Left kidney (tissue), 2 donors: Measurements from ENCODE around the gene COL9A3. TPM values are rescaled to one million over a fixed set of nuclear protein-coding genes. Genes with fewer than 3 reads are reported as not detected.

Experiments used
- DNase-seq: peaks from one replicate; pipeline ENCODE4 v3.0.0-alpha.2; 2013
- polyA plus RNA-seq: library from polyadenylated mRNA; unstranded; fragments of 120-200 nt; gene quantifications from one replicate; pipeline ENCODE4 v1.2.1, GENCODE V29; 2013; ENCODE audit not compliant: insufficient read length

COL9A3 gene
- polyA plus RNA-seq, 1 donor, result 10.3 TPM

- no peak for DNase-seq
Measured at GRCh38 chr20:62811320-62811719, 5.5 kb upstream of the COL9A3 start.

GRCh38 chr20:62811720-62812119 lies 5.1 kb upstream of the COL9A3 start:
- no peak for DNase-seq

- no peak for DNase-seq
Measured at GRCh38 chr20:62812181-62812906, 4.5 kb upstream of the COL9A3 start.

GRCh38 chr20:62812907-62813200 lies 4.0 kb upstream of the COL9A3 start:
- DNase-seq, result no peak

GRCh38 chr20:62813588-62813987 lies 3.3 kb upstream of the COL9A3 start:
- no peak for DNase-seq

GRCh38 chr20:62814060-62814708 lies 2.7 kb upstream of the COL9A3 start:
- no peak for DNase-seq

GRCh38 chr20:62814709-62815065 lies 2.2 kb upstream of the COL9A3 start:
- DNase-seq, result no peak

- no peak for DNase-seq
Measured at GRCh38 chr20:62815066-62815991, 1.5 kb upstream of the COL9A3 start.

GRCh38 chr20:62816031-62816883 lies 593 bp upstream of the COL9A3 start:
- no peak for DNase-seq

GRCh38 chr20:62817975-62818591 lies 1.2 kb downstream of the COL9A3 start:
- no peak for DNase-seq

GRCh38 chr20:62818592-62819493 lies 2.0 kb downstream of the COL9A3 start:
- DNase-seq, result peak; percentile 53

GRCh38 chr20:62819494-62820174 lies 2.8 kb downstream of the COL9A3 start:
- DNase-seq, result no peak

- DNase-seq, result no peak
Measured at GRCh38 chr20:62820208-62820961, 3.5 kb downstream of the COL9A3 start.

- no peak for DNase-seq
Measured at GRCh38 chr20:62820962-62821725, 4.3 kb downstream of the COL9A3 start.

- DNase-seq, result no peak
Measured at GRCh38 chr20:62821726-62822210, 4.9 kb downstream of the COL9A3 start.

- no peak for DNase-seq
Measured at GRCh38 chr20:62822239-62822787, 5.5 kb downstream of the COL9A3 start.

- DNase-seq, result no peak
Measured at GRCh38 chr20:62822788-62823651, 6.2 kb downstream of the COL9A3 start.
